ENCODE measurements around the gene TMEM39B.
"Not testable (repeated sequence)": the region's sequence is repeated elsewhere in the genome, so short reads cannot be mapped to it uniquely, and the experiment has no call there.

TMEM39B gene

GRCh38 chr1:32113436-32113835, 40.7 kb downstream of the TMEM39B start:
- not testable (repeated sequence) for DNase-seq

GRCh38 chr1:32114420-32114819, 41.7 kb downstream of the TMEM39B start:
- no peak for DNase-seq

GRCh38 chr1:32115496-32115895, 42.8 kb downstream of the TMEM39B start:
- DNase-seq = no peak

- no peak for DNase-seq
Measured at GRCh38 chr1:32116531-32116930, 43.8 kb downstream of the TMEM39B start.

- no peak for DNase-seq
Measured at GRCh38 chr1:32122151-32122550, 49.4 kb downstream of the TMEM39B start.

- DNase-seq = not testable (repeated sequence)
Measured at GRCh38 chr1:32123361-32123760, 50.6 kb downstream of the TMEM39B start.

GRCh38 chr1:32125313-32125712, 52.6 kb downstream of the TMEM39B start:
- DNase-seq = no peak

- DNase-seq = no peak
Measured at GRCh38 chr1:32126770-32127169, 54.0 kb downstream of the TMEM39B start.

GRCh38 chr1:32127409-32128198, 54.9 kb downstream of the TMEM39B start:
- no peak for DNase-seq

GRCh38 chr1:32128479-32128878, 55.7 kb downstream of the TMEM39B start:
- no peak for DNase-seq

GRCh38 chr1:32128964-32129363, 56.2 kb downstream of the TMEM39B start:
- DNase-seq = no peak

- DNase-seq = not testable (repeated sequence)
Measured at GRCh38 chr1:32133950-32134280, 61.2 kb downstream of the TMEM39B start.

GRCh38 chr1:32137111-32137510, 64.4 kb downstream of the TMEM39B start:
- no peak for DNase-seq

GRCh38 chr1:32138965-32139364, 66.2 kb downstream of the TMEM39B start:
- no peak for DNase-seq

- DNase-seq = no peak
Measured at GRCh38 chr1:32142446-32143301, 69.9 kb downstream of the TMEM39B start.

- DNase-seq = not testable (repeated sequence)
Measured at GRCh38 chr1:32143302-32143695, 70.6 kb downstream of the TMEM39B start.

- DNase-seq = no peak
Measured at GRCh38 chr1:32144033-32144432, 71.3 kb downstream of the TMEM39B start.

GRCh38 chr1:32147799-32148198, 75.1 kb downstream of the TMEM39B start:
- DNase-seq = not testable (repeated sequence)

- no peak for DNase-seq
Measured at GRCh38 chr1:32150847-32151246, 78.1 kb downstream of the TMEM39B start.

- peak; percentile 16 for DNase-seq
Measured at GRCh38 chr1:32151319-32151787, 78.6 kb downstream of the TMEM39B start.
